ENCODE data around the gene TMEM245. TPM values are rescaled to one million over a fixed set of nuclear protein-coding genes. Genes with fewer than 3 reads are reported as not detected.

TMEM245 gene
- total and polyA plus RNA-seq, 9 donors: 28.1 to 102 (median 77.4) TPM

DNA sequence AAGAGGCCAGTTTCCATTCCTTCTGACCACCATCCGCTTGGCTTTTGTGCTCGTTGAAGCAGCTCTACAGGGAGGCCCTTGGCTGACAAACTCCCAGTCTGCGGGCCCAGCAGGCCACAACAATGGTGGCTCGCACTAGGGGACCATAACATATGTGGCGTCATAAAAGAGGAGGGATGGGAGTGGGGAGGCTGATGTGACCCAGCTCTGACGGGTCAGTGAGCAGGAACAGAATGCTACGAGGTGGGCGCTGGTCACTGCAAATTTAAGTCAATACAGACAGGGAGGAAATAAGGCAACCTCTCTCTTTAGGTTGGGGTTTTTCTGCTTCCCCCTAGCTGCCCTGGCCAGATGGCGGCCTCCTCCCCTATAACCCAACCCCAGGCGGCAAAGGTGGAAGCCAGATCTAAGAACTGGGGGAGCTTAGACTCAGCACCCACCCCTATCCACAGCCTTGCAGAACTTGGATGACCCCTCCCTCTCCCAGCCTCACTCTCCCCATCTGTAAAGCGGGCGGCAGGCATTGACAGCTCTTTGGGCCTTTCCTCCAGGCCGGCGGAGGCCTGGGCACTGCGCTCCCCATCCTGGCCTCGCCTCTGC is 46.5 kb upstream of the TMEM245 start:
- H3K4me1 ChIP-seq (ENCODE audit: insufficient read depth): no peaks in the 10 kb centered on the region
- peak overlapping the region; percentile 7 to 39 for H3K27ac ChIP-seq
- H3K36me3 ChIP-seq: no peaks in the 10 kb centered on the region
- no peaks in the 10 kb centered on the region for H3K9me3 ChIP-seq
- intact Hi-C loops (cut with DNase I): loop anchor here in 1 of 4 donors (10.0 kb wide), 1 partner anchor 69 kb away; no protein-coding TSS in a partner anchor
- H3K27me3 ChIP-seq: no peaks in the 10 kb centered on the region
- WGBS, 3 donors: 66 to 78% (median 68%) methylated on average over 16 of the region's 16 CpGs
- peak in 2 of 5 donors; percentile 21 to 47 for DNase-seq
- peak overlapping the region; percentile 35 for H3K4me3 ChIP-seq
- TF ChIP-seq CTCF (IDR thresholded peaks at IDR 0.05) (no peak), POLR2A (IDR thresholded peaks at IDR 0.05) (no peak), EP300 (IDR thresholded peaks at IDR 0.05) (no peak)

DNA sequence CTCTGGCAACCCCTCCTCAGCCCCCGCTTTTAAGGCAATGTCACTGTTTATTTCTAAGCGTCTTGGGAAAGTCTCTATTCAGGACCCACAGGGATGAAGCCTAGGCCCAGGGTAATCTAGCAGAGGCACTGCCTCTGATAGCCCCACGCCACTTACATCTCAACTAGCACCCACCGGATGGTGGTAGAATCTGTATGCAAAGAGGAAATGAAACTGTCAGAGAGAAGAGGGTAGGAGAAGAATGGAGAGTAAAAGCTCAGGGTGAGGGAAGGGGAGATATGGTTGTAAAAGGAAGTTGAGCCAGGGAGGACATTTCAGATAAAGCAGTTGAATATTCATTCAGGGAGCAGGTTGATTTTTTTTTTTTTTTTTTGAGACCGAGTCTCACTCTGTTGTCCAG is 44.3 kb upstream of the TMEM245 start:
- Histone ChIP-seq H3K4me3 (no peak overlapping the region), H3K9me3 (no peaks in the 10 kb centered on the region), H3K27me3 (no peaks in the 10 kb centered on the region), H3K36me3 (no peaks in the 10 kb centered on the region), H3K27ac (no peak overlapping the region), H3K4me1 (ENCODE audit: insufficient read depth) (no peaks in the 10 kb centered on the region)
- WGBS, 3 donors: 88 to 93% (median 92%) methylated on average over 5 of the region's 5 CpGs
- TF ChIP-seq CTCF (IDR thresholded peaks at IDR 0.05) (no peak), EP300 (IDR thresholded peaks at IDR 0.05) (no peak), POLR2A (IDR thresholded peaks at IDR 0.05) (no peak)
- DNase-seq: no peak
- intact Hi-C loops (cut with DNase I): loop anchor here in 1 of 4 donors (10.0 kb wide), 1 partner anchor 71 kb away; no protein-coding TSS in a partner anchor

- WGBS, 3 donors: 81 to 95% (median 94%) methylated on average over 1 of the region's 1 CpG
Observed at GRCh38 chr9:109163194-109163593, 43.4 kb upstream of the TMEM245 start.

GRCh38 chr9:109162677-109163076 is 42.9 kb upstream of the TMEM245 start:
- no peak overlapping the region for H3K4me3 ChIP-seq
- no peak for DNase-seq
- no peaks in the 10 kb centered on the region for H3K27me3 ChIP-seq
- H3K9me3 ChIP-seq: no peaks in the 10 kb centered on the region
- no peak for TF ChIP-seq CTCF (IDR thresholded peaks at IDR 0.05)
- no peak for TF ChIP-seq EP300 (IDR thresholded peaks at IDR 0.05)
- TF ChIP-seq POLR2A (IDR thresholded peaks at IDR 0.05): no peak
- no peak overlapping the region for H3K27ac ChIP-seq
- WGBS, 3 donors: 93 to 96% (median 95%) methylated on average over 3 of the region's 3 CpGs
- H3K4me1 ChIP-seq (ENCODE audit: insufficient read depth): no peaks in the 10 kb centered on the region
- intact Hi-C loops (cut with DNase I): loop anchor here in 1 of 4 donors (10.0 kb wide), 1 partner anchor 72 kb away; no protein-coding TSS in a partner anchor
- H3K36me3 ChIP-seq: no peaks in the 10 kb centered on the region

More at GRCh38 chr9:109163194-109163593, 43.4 kb upstream of the TMEM245 start:
- DNase-seq: no peak
- H3K27ac ChIP-seq: no peak overlapping the region
- H3K36me3 ChIP-seq: no peaks in the 10 kb centered on the region
- no peaks in the 10 kb centered on the region for H3K27me3 ChIP-seq
- H3K4me1 ChIP-seq (ENCODE audit: insufficient read depth): no peaks in the 10 kb centered on the region
- TF ChIP-seq CTCF (IDR thresholded peaks at IDR 0.05) (no peak), POLR2A (IDR thresholded peaks at IDR 0.05) (no peak), EP300 (IDR thresholded peaks at IDR 0.05) (no peak)
- no peak overlapping the region for H3K4me3 ChIP-seq
- no peaks in the 10 kb centered on the region for H3K9me3 ChIP-seq
- intact Hi-C loops (cut with DNase I): loop anchor here in 1 of 4 donors (10.0 kb wide), 1 partner anchor 72 kb away; no protein-coding TSS in a partner anchor
